Superior temporal gyrus (tissue), 1 donor: ENCODE data around the gene TMPRSS11A.
A peak's percentile ranks its signal among the peaks of the same experiment; 100 is the strongest.

Experiments used
- DNase-seq: peaks from one replicate; pipeline ENCODE4 v3.0.0-alpha.2; 2016; ENCODE audit errors: extremely low spot score

The TMPRSS11A gene

DNA sequence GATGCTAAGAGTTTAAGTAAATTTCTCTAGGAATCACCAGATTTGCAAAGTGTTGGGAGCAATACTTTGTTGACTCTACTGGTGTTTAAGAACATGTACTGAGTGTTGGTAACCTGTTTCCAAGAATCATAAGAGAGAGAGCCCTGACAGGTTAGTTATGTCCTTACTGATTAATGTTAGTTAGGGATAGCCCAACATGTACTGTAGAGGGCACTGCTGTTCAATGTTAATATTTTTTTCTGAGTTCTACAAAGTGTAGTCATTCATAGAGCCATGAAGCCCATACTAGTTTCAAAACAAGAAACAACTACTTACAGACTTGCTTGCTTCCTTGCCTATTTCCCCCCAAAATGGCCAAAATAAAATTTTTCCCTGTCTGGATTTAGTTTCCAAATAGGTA, 91.4 kb downstream of the TMPRSS11A start:
- peak; percentile 56 for DNase-seq

DNA sequence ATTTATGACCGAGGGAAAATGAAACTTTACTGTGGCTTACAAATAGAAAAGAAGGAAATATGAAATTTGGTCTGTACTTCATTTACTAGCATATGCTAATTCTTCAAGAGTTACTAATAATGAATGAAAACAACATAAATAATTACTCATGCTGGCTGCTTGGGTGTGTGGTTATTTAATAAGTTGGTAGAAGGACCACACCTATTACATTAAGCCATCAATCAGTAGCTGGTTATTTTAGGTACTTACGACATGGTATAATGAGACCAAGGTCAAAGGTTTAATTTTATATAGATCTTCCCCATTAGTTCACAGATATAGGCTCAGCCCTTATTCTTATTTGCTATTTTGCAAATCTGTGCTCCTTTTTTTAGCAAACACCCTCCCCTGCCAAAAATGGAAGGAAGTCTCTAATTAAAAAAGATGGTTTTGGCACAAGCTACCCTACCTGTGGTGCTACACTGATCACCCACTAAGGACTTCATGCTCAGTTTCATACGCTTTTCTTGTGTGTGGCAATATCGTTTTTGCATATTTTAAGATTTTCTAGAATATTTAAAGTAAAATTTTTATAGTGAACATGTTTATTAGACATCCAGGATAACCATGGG, 93.6 kb downstream of the TMPRSS11A start:
- no peak for DNase-seq

- DNase-seq: no peak
These were observed 101.8 kb downstream of the TMPRSS11A start for GRCh38 chr4:67861513-67861912.
